Activated T-helper 2 cell treated with anti-CD3 and anti-CD28 coated beads, Interferon-gamma antibody, Interleukin-2, Interleukin-4, amounts not matched to agents 10 μg/mL and 5 μg/mL and 100 μg/mL, durations not matched to agents 14 hours and 24 hours and 36 hours (primary cell): ENCODE measurements around the gene CPNE4. TPM values are rescaled to one million over a fixed set of nuclear protein-coding genes. Genes with fewer than 3 reads are reported as not detected.
"Not testable (repeated sequence)": the region's sequence is repeated elsewhere in the genome, so short reads cannot be mapped to it uniquely, and the experiment has no call there.

ENCODE experiments used
- DNase-seq: peaks from one replicate; pipeline ENCODE4 v3.0.0; 2021; ENCODE audit warnings: low spot score
- H3K27ac Mint-ChIP-seq: one replicate; pipeline ENCODE4 v1.8.0; 2021; ENCODE audit warnings: mixed read lengths
- H3K27me3 Mint-ChIP-seq: one replicate; pipeline ENCODE4 v1.8.0; 2021; ENCODE audit warnings: low read depth, mixed read lengths
- H3K36me3 Mint-ChIP-seq: one replicate; pipeline ENCODE4 v1.8.0; 2021; ENCODE audit warnings: low read depth, mixed read lengths
- H3K4me1 Mint-ChIP-seq: one replicate; pipeline ENCODE4 v1.8.0; 2021; ENCODE audit warnings: low read depth, mixed read lengths
- H3K4me3 Mint-ChIP-seq: one replicate; pipeline ENCODE4 v1.8.0; 2021; ENCODE audit warnings: low read depth, mild to moderate bottlenecking, moderate library complexity, mixed read lengths
- H3K9me3 Mint-ChIP-seq: one replicate; pipeline ENCODE4 v1.8.0; 2021; ENCODE audit warnings: mixed read lengths
- intact Hi-C: fragments of 100-400 bp; cut with micrococcal nuclease; formaldehyde crosslinking; loops from one replicate; pipeline ENCODE4 v1.15.1; 2023
- total RNA-seq: library from RNA; stranded (reverse); gene quantifications from 2 replicates; pipeline ENCODE4 v1.2.3, GENCODE V29; 2022

Gene CPNE4
- total RNA-seq, 1 donor from 2014 or later, result not detected

DNA sequence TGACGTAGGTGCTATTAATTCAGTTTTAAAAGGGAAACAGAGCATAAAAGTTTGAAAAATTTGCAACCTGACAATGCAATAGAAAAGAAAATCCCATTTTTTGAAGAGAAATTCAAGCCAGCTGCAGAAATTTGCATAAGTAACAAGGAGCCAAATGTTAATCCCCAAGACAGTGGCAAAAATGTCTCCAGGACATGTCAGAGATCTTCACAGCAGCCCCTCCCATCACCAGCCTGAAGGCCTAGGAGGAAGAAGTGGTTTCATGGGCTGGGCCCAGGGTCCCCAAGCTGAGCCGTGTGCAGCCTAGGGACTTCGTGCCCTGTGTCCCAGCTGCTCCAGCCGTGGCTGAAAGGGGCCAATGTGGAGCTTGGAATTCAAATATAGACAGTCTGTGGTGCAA lies 148.9 kb downstream of the CPNE4 start:
- not testable (repeated sequence) for H3K27me3 Mint-ChIP-seq

DNA sequence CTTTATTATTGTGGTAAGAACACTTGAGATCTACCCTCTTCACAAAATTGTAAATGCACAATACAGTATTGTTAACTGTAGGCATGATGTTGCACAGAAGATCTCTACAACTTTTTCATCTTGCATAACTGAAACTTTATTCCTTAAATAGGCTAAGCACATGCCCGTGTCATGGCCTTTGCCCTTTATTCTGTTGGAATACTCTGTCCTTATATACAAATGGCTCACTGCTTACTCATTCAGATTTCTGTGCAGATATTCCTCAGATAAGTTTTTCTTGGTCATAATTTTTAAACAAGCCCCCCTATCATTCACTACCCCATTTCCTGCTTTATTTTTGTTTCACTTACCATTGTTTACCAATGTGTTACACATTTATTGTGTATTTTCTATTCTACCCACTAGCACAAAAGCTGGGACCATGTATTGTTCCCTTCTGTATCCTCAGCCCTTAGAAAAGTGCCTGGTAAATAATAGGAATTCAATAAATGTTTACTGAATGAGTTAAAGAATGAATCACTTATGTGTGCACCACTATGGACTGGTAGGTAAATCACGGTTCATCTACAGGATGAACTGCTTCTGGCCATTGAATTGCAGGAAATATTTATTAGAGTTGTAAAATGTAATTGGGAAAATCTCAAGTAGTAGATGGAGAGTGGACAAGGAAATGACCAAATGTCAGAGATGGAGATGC lies 151.0 kb downstream of the CPNE4 start:
- Mint-ChIP-seq H3K36me3 (no peaks in the 10 kb centered on the region), H3K9me3 (no peaks in the 10 kb centered on the region), H3K4me1 (no peaks in the 10 kb centered on the region), H3K27ac (no peak overlapping the region), H3K4me3 (no peak overlapping the region), H3K27me3 (no peaks in the 10 kb centered on the region)
- no peak for DNase-seq
- intact Hi-C loops, result no loop called here

More for the DNA sequence above, 148.9 kb downstream of the CPNE4 start:
- H3K4me1 Mint-ChIP-seq, DNase-seq, H3K36me3 Mint-ChIP-seq, H3K27ac Mint-ChIP-seq, H3K4me3 Mint-ChIP-seq, H3K9me3 Mint-ChIP-seq, intact Hi-C loops: not testable (repeated sequence)

DNA sequence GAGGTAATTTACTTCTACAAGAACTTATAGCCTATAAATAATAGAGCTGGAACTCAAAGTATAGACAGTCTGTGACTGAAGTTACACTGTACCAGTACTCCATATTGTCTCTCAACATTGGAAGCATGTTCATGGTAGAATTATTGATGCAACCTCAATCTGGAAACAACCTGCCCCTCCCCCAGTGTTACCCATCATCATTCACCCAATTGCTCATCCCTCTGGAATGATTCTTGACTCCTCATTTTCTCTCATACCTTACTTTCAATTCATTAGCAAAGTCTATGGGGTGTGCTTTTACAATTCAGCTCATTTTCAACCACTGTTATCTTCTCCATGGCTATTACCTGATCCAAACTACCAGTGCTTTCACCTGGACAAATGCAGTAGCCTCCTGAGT lies 151.7 kb downstream of the CPNE4 start:
- Mint-ChIP-seq H3K9me3 (no peaks in the 10 kb centered on the region), H3K36me3 (no peaks in the 10 kb centered on the region), H3K4me1 (no peaks in the 10 kb centered on the region), H3K27ac (no peak overlapping the region), H3K27me3 (no peaks in the 10 kb centered on the region), H3K4me3 (no peak overlapping the region)
- DNase-seq, result no peak
- intact Hi-C loops, result no loop called here

DNA sequence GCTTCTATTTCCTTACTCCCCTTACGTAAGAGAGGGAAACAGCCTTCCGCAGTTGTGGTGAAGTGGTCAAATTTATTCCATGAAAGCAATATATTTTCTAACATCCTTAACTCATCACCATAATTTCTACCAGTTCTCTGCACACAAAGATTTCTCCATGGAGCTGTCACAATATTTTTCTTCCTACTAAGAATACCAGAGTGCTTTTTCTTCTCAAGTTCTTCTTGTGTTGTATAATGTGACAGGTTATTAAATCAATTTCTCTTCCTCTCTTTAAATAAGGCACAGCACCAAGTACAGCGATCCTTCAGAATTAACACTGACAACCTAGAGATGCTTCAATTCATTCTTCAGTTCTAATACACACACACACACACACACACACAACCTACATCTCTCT lies 153.0 kb downstream of the CPNE4 start:
- H3K36me3 Mint-ChIP-seq, result no peaks in the 10 kb centered on the region
- no peak for DNase-seq
- H3K27ac Mint-ChIP-seq, result no peak overlapping the region
- intact Hi-C loops, result no loop called here
- no peaks in the 10 kb centered on the region for H3K27me3 Mint-ChIP-seq
- no peaks in the 10 kb centered on the region for H3K9me3 Mint-ChIP-seq
- H3K4me3 Mint-ChIP-seq, result no peak overlapping the region
- H3K4me1 Mint-ChIP-seq, result no peaks in the 10 kb centered on the region

DNA sequence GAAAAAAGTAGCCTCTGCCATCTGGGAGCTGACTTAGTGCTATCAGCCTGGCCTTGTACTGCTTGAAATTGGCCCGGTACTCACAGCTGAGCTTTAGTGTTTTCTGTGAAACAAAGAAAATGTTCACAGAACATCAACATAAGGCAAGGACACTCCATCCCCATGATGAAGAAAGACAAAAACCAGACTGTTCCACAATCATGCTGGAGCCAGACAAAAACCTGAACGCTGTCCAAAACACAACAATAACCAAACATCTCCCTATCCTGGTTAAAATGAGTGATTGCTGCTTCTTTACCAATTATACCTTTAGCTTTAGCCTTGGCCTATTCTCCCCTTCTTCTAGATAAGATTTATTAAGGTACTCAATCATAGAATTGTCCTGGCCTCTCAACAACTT lies 153.9 kb downstream of the CPNE4 start:
- no peaks in the 10 kb centered on the region for H3K36me3 Mint-ChIP-seq
- no peak overlapping the region for H3K27ac Mint-ChIP-seq
- no peak for DNase-seq
- no peaks in the 10 kb centered on the region for H3K27me3 Mint-ChIP-seq
- no peak overlapping the region for H3K4me3 Mint-ChIP-seq
- intact Hi-C loops, result no loop called here
- H3K9me3 Mint-ChIP-seq, result no peaks in the 10 kb centered on the region
- no peaks in the 10 kb centered on the region for H3K4me1 Mint-ChIP-seq

DNA sequence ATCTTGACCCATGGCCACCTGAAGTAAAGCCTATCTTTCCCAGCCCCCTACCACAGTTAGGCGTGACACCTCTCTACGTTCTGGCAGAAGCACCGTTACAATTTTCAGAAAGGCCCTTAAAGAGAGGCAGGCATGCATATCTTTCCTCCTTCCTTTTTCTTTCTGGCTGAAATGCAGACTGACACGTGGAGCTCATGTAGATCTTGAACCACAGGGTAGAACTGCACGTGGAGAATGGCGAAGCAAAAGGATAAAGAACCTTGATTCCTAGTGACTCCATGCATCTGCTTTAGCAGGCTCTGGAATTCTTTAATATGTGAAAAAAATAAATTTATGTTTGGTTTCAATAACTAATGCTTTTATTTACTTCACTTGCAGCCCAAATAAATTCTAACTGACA lies 166.6 kb downstream of the CPNE4 start:
- Mint-ChIP-seq H3K36me3 (no peaks in the 10 kb centered on the region), H3K4me1 (no peaks in the 10 kb centered on the region), H3K27me3 (no peaks in the 10 kb centered on the region), H3K27ac (no peak overlapping the region), H3K4me3 (no peak overlapping the region), H3K9me3 (peaks cover 4% of the 10 kb centered on the region)
- no peak for DNase-seq
- intact Hi-C loops, result no loop called here

DNA sequence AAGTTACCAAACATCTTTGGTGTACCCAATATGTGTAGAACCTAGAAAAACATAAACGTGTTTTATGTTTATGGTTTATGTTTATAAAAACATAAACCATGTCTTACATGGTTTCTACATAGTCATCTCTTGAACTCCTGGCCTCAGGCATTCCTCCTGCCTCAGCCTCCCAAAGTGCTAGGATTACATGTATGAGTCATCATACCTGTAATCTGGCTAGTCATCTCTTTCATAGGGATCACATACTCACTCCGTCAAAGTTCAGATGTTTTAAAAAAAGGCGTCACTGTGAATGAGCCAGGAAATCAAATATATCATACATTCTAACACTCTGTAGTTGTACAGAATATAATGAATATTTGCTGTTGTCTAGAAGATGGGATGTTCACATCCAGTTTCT lies 178.6 kb downstream of the CPNE4 start:
- H3K27ac Mint-ChIP-seq, result no peak overlapping the region
- no peak overlapping the region for H3K4me3 Mint-ChIP-seq
- no peaks in the 10 kb centered on the region for H3K27me3 Mint-ChIP-seq
- H3K4me1 Mint-ChIP-seq, result no peaks in the 10 kb centered on the region
- intact Hi-C loops, result no loop called here
- no peaks in the 10 kb centered on the region for H3K36me3 Mint-ChIP-seq
- no peak for DNase-seq
- H3K9me3 Mint-ChIP-seq, result no peaks in the 10 kb centered on the region

DNA sequence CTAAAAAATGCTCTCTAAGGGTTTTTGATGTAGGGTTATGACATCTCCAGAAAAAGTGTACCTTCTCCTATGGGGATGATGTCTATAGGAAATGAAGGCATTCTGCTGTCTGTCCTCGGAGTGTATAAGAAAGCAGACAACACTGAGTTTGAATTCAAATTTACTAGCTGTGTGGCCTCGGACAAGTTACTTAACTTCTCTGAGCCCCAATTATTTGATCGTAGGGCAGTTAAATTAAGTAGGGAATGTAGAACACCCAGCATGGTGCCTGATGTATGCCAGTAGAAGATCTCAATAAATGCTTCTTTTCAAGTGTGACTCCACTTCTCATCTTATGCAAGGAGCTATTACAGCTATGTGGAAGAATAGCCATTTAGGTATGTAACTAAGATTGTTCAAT lies 184.6 kb downstream of the CPNE4 start:
- DNase-seq, result no peak
- no peaks in the 10 kb centered on the region for H3K4me1 Mint-ChIP-seq
- H3K27ac Mint-ChIP-seq, result no peak overlapping the region
- H3K4me3 Mint-ChIP-seq, result no peak overlapping the region
- intact Hi-C loops, result no loop called here
- no peaks in the 10 kb centered on the region for H3K27me3 Mint-ChIP-seq
- no peaks in the 10 kb centered on the region for H3K36me3 Mint-ChIP-seq
- H3K9me3 Mint-ChIP-seq, result no peaks in the 10 kb centered on the region

DNA sequence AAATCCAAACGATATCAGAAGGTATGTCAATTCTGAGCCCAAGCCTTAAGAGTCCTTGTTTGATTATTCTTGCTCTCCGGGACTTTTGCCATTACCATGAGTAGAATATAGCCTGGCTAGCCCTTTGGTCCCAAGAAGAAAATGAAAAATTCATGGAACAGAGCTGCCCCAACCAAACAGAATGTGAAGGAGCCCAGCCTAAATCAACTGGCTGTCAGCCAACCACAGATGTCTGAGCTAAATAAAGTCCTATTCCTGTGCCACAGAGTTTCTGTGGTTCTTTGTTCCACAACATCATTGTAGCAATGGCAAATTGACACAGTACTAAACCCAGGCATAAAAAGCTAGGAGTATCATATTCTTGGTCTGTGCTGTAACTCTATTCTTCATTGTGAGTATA lies 185.2 kb downstream of the CPNE4 start:
- Mint-ChIP-seq H3K36me3 (no peaks in the 10 kb centered on the region), H3K27me3 (no peaks in the 10 kb centered on the region), H3K27ac (no peak overlapping the region), H3K9me3 (no peaks in the 10 kb centered on the region), H3K4me1 (no peaks in the 10 kb centered on the region), H3K4me3 (no peak overlapping the region)
- intact Hi-C loops, result no loop called here
- DNase-seq, result no peak

DNA sequence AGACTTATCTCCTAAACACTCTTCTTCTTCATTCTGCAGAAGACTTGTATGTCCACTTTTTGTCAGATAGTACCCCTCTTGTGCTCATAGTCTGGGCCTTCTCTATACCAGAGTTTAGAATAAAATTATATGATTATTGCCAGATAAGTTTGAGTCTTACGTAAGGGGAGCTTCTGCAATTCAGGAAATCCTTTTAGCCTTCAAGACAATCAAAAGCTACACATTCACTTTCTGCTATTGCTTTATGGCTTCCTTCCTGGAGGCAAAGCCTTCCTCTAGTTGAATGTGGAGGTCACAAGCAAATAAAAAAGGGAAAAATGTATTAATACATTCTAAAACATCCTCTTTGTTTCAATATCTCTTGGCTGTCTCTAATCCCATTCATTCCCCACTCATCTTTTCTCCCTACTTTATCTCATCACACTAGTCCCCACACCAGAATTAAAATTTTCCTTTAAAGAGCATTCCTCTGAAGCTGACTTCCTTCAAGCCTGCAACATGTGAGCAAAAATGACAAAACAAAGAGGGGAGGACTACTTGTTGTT lies 186.8 kb downstream of the CPNE4 start:
- H3K4me1 Mint-ChIP-seq, result no peaks in the 10 kb centered on the region
- no peak overlapping the region for H3K4me3 Mint-ChIP-seq
- no peaks in the 10 kb centered on the region for H3K9me3 Mint-ChIP-seq
- intact Hi-C loops, result no loop called here
- no peaks in the 10 kb centered on the region for H3K27me3 Mint-ChIP-seq
- H3K27ac Mint-ChIP-seq, result no peak overlapping the region
- H3K36me3 Mint-ChIP-seq, result no peaks in the 10 kb centered on the region
- DNase-seq, result no peak

DNA sequence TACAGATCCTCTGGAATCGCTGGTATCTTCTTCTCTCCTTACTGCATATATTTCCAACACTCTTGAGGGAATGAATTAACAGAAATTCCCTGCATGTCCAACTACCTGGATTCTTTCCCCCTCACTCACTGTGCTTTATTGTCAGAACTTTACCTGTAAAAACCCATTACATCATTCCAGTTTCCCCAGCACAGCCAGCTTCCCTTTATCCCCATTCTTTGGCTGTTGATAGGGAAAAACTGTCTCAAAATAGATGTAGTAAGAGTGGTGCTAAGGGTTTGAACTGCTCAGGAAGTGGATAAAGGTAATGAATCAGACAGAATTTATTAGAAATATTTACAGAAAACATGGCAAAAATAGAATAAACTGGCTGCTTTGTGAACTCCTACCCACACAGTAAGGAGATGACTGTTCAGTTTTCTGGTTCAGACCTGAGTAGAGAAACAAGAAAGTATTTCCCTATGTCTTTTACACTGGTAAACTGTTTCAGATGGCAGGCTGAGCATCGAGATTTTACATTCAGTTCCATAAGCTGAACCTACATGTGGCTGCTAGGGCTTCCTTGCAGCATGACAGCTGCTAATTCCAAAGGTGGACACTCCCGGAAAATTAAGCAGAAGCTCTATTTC lies 188.4 kb downstream of the CPNE4 start:
- no peaks in the 10 kb centered on the region for H3K36me3 Mint-ChIP-seq
- no peaks in the 10 kb centered on the region for H3K4me1 Mint-ChIP-seq
- no peak overlapping the region for H3K27ac Mint-ChIP-seq
- no peaks in the 10 kb centered on the region for H3K9me3 Mint-ChIP-seq
- intact Hi-C loops, result no loop called here
- H3K4me3 Mint-ChIP-seq, result no peak overlapping the region
- DNase-seq, result no peak
- H3K27me3 Mint-ChIP-seq, result no peaks in the 10 kb centered on the region

DNA sequence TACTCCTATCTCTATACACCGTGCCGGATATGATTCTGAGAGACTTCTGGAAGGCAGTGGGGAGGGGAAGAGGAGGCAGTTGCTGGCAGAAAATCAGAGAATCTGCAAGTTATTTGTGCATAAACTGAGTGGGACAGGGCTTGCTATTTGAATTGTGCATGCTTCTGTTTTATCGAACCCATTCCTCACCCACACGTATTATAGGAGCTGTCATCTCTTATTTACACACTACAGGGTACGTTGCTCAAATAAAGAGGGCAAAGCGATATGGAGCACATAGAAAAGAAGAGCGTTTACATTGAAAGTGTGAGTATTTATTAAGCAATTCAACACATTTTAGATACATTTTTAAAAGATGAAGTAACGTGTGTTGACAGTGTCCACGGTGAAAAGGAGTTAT lies 191.6 kb downstream of the CPNE4 start:
- H3K36me3 Mint-ChIP-seq, result no peaks in the 10 kb centered on the region
- no peaks in the 10 kb centered on the region for H3K4me1 Mint-ChIP-seq
- no peaks in the 10 kb centered on the region for H3K9me3 Mint-ChIP-seq
- H3K27me3 Mint-ChIP-seq, result no peaks in the 10 kb centered on the region
- no peak overlapping the region for H3K27ac Mint-ChIP-seq
- intact Hi-C loops, result no loop called here
- no peak overlapping the region for H3K4me3 Mint-ChIP-seq
- no peak for DNase-seq

DNA sequence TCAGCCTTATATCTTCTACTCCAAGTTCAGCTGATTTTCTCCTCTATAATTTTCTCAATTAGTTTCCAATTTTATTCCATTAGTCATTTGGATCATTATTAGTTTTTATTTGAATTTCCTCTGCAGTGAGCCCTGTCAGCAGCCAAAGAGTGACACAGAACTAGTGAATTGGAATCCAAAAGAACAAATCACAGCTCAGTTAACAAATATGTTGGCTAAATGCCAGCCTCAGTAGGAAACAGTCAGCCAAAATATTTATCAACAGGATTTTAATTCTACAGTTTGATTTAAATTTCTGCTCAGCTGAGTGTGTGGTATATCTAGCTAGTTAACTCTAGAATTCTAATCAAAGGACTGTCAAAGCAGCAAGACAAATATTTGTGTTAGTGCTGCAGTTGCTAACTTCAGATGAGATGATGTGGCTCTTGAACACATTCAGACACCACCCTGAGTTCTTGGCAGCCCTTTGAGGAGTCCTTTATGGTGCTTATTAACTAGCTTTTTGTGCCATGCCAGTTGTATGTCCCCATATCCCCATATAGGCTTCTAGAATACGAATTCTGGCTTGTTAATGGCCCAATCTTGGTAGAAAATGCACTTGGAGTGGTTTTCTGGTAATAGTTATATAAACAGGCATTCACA lies 194.5 kb downstream of the CPNE4 start:
- Mint-ChIP-seq H3K27me3 (no peaks in the 10 kb centered on the region), H3K27ac (no peak overlapping the region), H3K4me1 (no peaks in the 10 kb centered on the region), H3K36me3 (no peaks in the 10 kb centered on the region), H3K9me3 (no peaks in the 10 kb centered on the region), H3K4me3 (no peak overlapping the region)
- intact Hi-C loops, result no loop called here
- no peak for DNase-seq
